B cell (primary cell): ENCODE results near the gene ARHGDIB. TPM values are rescaled to one million over a fixed set of nuclear protein-coding genes. Genes with fewer than 3 reads are reported as not detected.

Source experiments
- ATAC-seq: fragments of 200-7000 bp; cut with Tn5 transposase; one replicate; pipeline ENCODE4 v1.10.0; 2021; ENCODE audit warnings: low read depth, mild to moderate bottlenecking, moderate number of reproducible peaks, moderate library complexity
- CTCF ChIA-PET: fragments of 350-600 bp; sonication (Branson Sonifier 250); formaldehyde crosslinking; loops from one replicate; lab custom pipeline; 2021; ENCODE audit warnings: antibody characterized with exemption, inconsistent platforms; lab: Charles Lee
- POLR2A ChIA-PET: fragments of 350-600 bp; sonication (Branson Sonifier 250); formaldehyde crosslinking; loops from one replicate; lab custom pipeline; 2021; ENCODE audit warnings: antibody characterized with exemption; lab: Charles Lee
- DNase-seq: peaks from one replicate; pipeline ENCODE4 v3.0.0; 2013
- H2AFZ ChIP-seq: 2 replicates; pipeline ENCODE4 v1.6.1; 2012; ENCODE audit warnings: mild to moderate bottlenecking, low read depth, low read length; ENCODE audit not compliant: insufficient read depth, poor library complexity, severe bottlenecking
- H3K27ac ChIP-seq, 2 donors: 1 replicate in 1 of 2; 2 replicates in 1 of 2; pipeline ENCODE4 v1.5.1; 2012 to 2013; ENCODE audit warnings: low read length in 2 of 2, mild to moderate bottlenecking in 2 of 2, moderate library complexity in 1 of 2
- H3K27me3 ChIP-seq, 4 experiments: fragments of 200-600 bp in 1 of 4; sonication (generic) in 1 of 4; replicated peaks in 1 of 4; 1 replicate in 2 of 4; 2 replicates in 2 of 4; pipeline versions ENCODE4 v1.6.1 to v1.7.0; 2013 to 2016; ENCODE audit warnings: low read length in 3 of 4, mild to moderate bottlenecking in 2 of 4, mixed read lengths in 1 of 4, moderate library complexity in 1 of 4; ENCODE audit not compliant: insufficient read depth in 4 of 4, control insufficient read depth in 3 of 4; ENCODE audit errors: control extremely low read depth in 1 of 4
- H3K36me3 ChIP-seq, 2 experiments: replicated peaks in 1 of 2; 1 replicate in 1 of 2; 2 replicates in 1 of 2; pipeline versions ENCODE4 v1.6.1 to v1.7.1; 2013; ENCODE audit warnings: low read length in 1 of 2; ENCODE audit not compliant: insufficient read depth in 2 of 2, control insufficient read depth in 1 of 2; ENCODE audit errors: control extremely low read depth in 1 of 2, extremely low read depth in 1 of 2
- H3K4me1 ChIP-seq, 2 donors: fragments of 200-600 bp in 1 of 2; sonication (generic) in 1 of 2; 1 replicate in 1 of 2; 2 replicates in 1 of 2; pipeline versions ENCODE4 v1.5.1 to v1.6.1; 2013 to 2017; ENCODE audit warnings: low read length in 2 of 2; ENCODE audit not compliant: control insufficient read depth in 2 of 2, insufficient read depth in 2 of 2
- H3K4me2 ChIP-seq: replicated peaks from 2 replicates; pipeline ENCODE3; 2012; ENCODE audit warnings: mild to moderate bottlenecking, low read depth, low read length; ENCODE audit not compliant: poor library complexity, severe bottlenecking
- H3K4me3 ChIP-seq, 5 experiments: fragments of 200-600 bp in 1 of 5; sonication (generic) in 1 of 5; 1 replicate in 3 of 5; 2 replicates in 2 of 5; pipeline versions ENCODE4 v1.5.1 to v1.7.0; 2011 to 2016; ENCODE audit warnings: low read length in 4 of 5, mild to moderate bottlenecking in 4 of 5, low read depth in 2 of 5, control low read depth in 1 of 5, moderate library complexity in 1 of 5; ENCODE audit not compliant: insufficient read depth in 1 of 5; ENCODE audit errors: control extremely low read depth in 1 of 5, extremely low read depth in 1 of 5
- H3K79me2 ChIP-seq: fragments of 200-600 bp; sonication (generic); one replicate; pipeline ENCODE4 v1.6.0; 2016; ENCODE audit warnings: low read length; ENCODE audit not compliant: control insufficient read depth, insufficient read depth
- H3K9ac ChIP-seq: fragments of 200-600 bp; sonication (generic); 2 replicates; pipeline ENCODE4 v1.6.1; 2017; ENCODE audit warnings: mild to moderate bottlenecking, low read length, moderate library complexity
- H3K9me3 ChIP-seq, 3 donors: one replicate each; pipeline versions ENCODE4 v1.6.1 to v1.7.1; 2013; ENCODE audit warnings: low read length in 2 of 3; ENCODE audit not compliant: control insufficient read depth in 2 of 3, insufficient read depth in 1 of 3; ENCODE audit errors: control extremely low read depth in 1 of 3
- H4K20me1 ChIP-seq: 2 replicates; pipeline ENCODE4 v1.6.0; 2012; ENCODE audit warnings: mild to moderate bottlenecking, low read length; ENCODE audit not compliant: insufficient read depth, control insufficient read depth, poor library complexity, severe bottlenecking
- H3K27ac Mint-ChIP-seq: one replicate; pipeline ENCODE4 v1.8.0; 2021; ENCODE audit warnings: mixed read lengths
- H3K27me3 Mint-ChIP-seq: one replicate; pipeline ENCODE4 v1.8.0; 2021; ENCODE audit warnings: mixed read lengths
- H3K4me1 Mint-ChIP-seq: one replicate; pipeline ENCODE4 v1.8.0; 2021; ENCODE audit warnings: mixed read lengths
- H3K4me3 Mint-ChIP-seq: one replicate; pipeline ENCODE4 v1.8.0; 2021; ENCODE audit warnings: mixed read lengths
- H3K9me3 Mint-ChIP-seq: one replicate; pipeline ENCODE4 v1.8.0; 2022; ENCODE audit warnings: mixed read lengths; ENCODE audit not compliant: insufficient read depth
- CTCF ChIP-seq: fragments of 200-600 bp; IDR thresholded peaks from one replicate; pipeline ENCODE4 v1.8.0; 2022; ENCODE audit warnings: antibody characterized with exemption, mild to moderate bottlenecking
- EZH2 ChIP-seq: IDR thresholded peaks from 2 replicates; pipeline ENCODE4 v1.6.1; 2012; ENCODE audit warnings: borderline replicate concordance, low read depth, mild to moderate bottlenecking, moderate library complexity, low read length; ENCODE audit not compliant: insufficient read depth, poor library complexity, severe bottlenecking
- WGBS: methylation state at CpG from one replicate; pipeline ENCODE4 v1.1.5; 2013; ENCODE audit warnings: missing lambda C conversion rate; ENCODE audit not compliant: insufficient coverage; 5-methylcytosine and 5-hydroxymethylcytosine counted together
- intact Hi-C: fragments of 100-400 bp; cut with micrococcal nuclease; formaldehyde crosslinking; loops from one replicate; pipeline ENCODE4 v1.10.0; 2022
- polyA plus RNA-seq: library from polyadenylated mRNA; depleted of rRNA; stranded (reverse); fragments of >200 nt; gene quantifications from 2 replicates; pipeline ENCODE4 v1.2.3, GENCODE V29; 2012
- total RNA-seq, 2 donors: library from RNA; stranded (reverse); fragments of 120-200 nt in 1 of 2; gene quantifications; 1 replicate in 1 of 2; 2 replicates in 1 of 2; pipeline versions ENCODE4 v1.2.3 to v1.2.4, GENCODE V29; 2013 to 2022

The ARHGDIB gene
- total and polyA plus RNA-seq, 2 donors (not counting 1 experiment from before 2014, with no cell fraction given), result 514 to 826 TPM

- TF ChIP-seq CTCF, result no peak
- no peak for TF ChIP-seq EZH2
- peaks cover 4 to 55% of the 10 kb centered on the region in 2 experiments for H3K36me3 ChIP-seq
- H3K9me3 ChIP-seq, result no peaks in the 10 kb centered on the region
- DNase-seq, result no peak
- no peak for ATAC-seq
- H3K79me2 ChIP-seq, result peaks cover 93% of the 10 kb centered on the region
- peak overlapping the region; percentile 82 for H3K4me2 ChIP-seq
- H3K9ac ChIP-seq, result peak overlapping the region; percentile 77
- H3K4me1 ChIP-seq, result peaks cover 72% of the 10 kb centered on the region in 2 donors
- POLR2A ChIA-PET, result no interaction called here
- no peak overlapping the region for H2AFZ ChIP-seq
- peak overlapping the region; percentile 97 for H3K4me3 Mint-ChIP-seq
- peak overlapping the region; percentile 90 for H3K27ac Mint-ChIP-seq
- CTCF ChIA-PET, result interaction anchor here (1.4 to 1.6 kb wide), 2 partner anchors 19 to 38 kb away, joined by 6 to 10 read pairs; partner anchors contain the start of gene ERP27
- H3K27ac ChIP-seq, result peak overlapping the region; percentile 68 to 94
- H3K9me3 Mint-ChIP-seq, result no peaks in the 10 kb centered on the region
- WGBS, result no CpG with 5 or more reads among the region's 2 CpGs
- H3K4me3 ChIP-seq, result peak overlapping the region in 4 of 5 experiments; percentile 32 to 84 (median 40)
- peaks cover 86% of the 10 kb centered on the region for H3K4me1 Mint-ChIP-seq
- no peaks in the 10 kb centered on the region for H3K27me3 ChIP-seq
- peaks cover 71% of the 10 kb centered on the region for H4K20me1 ChIP-seq
- no peaks in the 10 kb centered on the region for H3K27me3 Mint-ChIP-seq
- intact Hi-C loops, result loop anchor here (10.0 kb wide), 1 partner anchor 342 kb away; no protein-coding TSS in a partner anchor
Observed at GRCh38 chr12:14956905-14957304, 4.5 kb downstream of the ARHGDIB start.

- Histone ChIP-seq H3K4me3 (peak overlapping the region; percentile 14 to 45 (median 35)), H3K27ac (peak overlapping the region; percentile 68 to 94), H3K4me2 (peak overlapping the region; percentile 82), H3K36me3 (peaks cover 4 to 61% of the 10 kb centered on the region in 2 experiments), H3K9me3 (no peaks in the 10 kb centered on the region), H3K4me1 (peaks cover 77 to 79% of the 10 kb centered on the region in 2 donors), H3K9ac (peak overlapping the region; percentile 77), H4K20me1 (peaks cover 78% of the 10 kb centered on the region), H2AFZ (no peak overlapping the region), H3K79me2 (peaks cover 100% of the 10 kb centered on the region), H3K27me3 (no peaks in the 10 kb centered on the region)
- 7% methylated on average over 6 of the region's 9 CpGs for WGBS
- Mint-ChIP-seq H3K9me3 (no peaks in the 10 kb centered on the region), H3K27me3 (no peaks in the 10 kb centered on the region), H3K4me1 (peaks cover 87% of the 10 kb centered on the region), H3K27ac (peak overlapping the region; percentile 90), H3K4me3 (peak overlapping the region; percentile 97)
- peak; percentile 11 for ATAC-seq
- TF ChIP-seq CTCF (no peak), EZH2 (no peak)
- CTCF ChIA-PET, result interaction anchor here (1.4 to 1.6 kb wide), 2 partner anchors 18 to 39 kb away, joined by 6 to 10 read pairs; partner anchors contain the start of gene ERP27
- intact Hi-C loops, result loop anchor here (10.0 kb wide), 1 partner anchor 341 kb away; no protein-coding TSS in a partner anchor
- POLR2A ChIA-PET, result no interaction called here
- DNase-seq, result peak; percentile 64
Observed at GRCh38 chr12:14956024-14956891, 5.1 kb downstream of the ARHGDIB start.
